Effector memory CD4-positive, alpha-beta T cell (primary cell): ENCODE results near the gene ABCA2.

Experiments
- DNase-seq, 3 donors: peaks; one replicate each; pipeline ENCODE4 v3.0.0-alpha.2; 2020
- H3K27ac ChIP-seq: 2 replicates; pipeline ENCODE4 v1.7.0; 2013; ENCODE audit warnings: mild to moderate bottlenecking, low read length, moderate library complexity; ENCODE audit not compliant: insufficient read depth, poor library complexity, severe bottlenecking
- H3K27me3 ChIP-seq: replicated peaks from 2 replicates; pipeline ENCODE4 v1.7.0; 2013; ENCODE audit warnings: mild to moderate bottlenecking, low read length; ENCODE audit not compliant: insufficient read depth, control insufficient read depth, poor library complexity, severe bottlenecking
- H3K36me3 ChIP-seq: 2 replicates; pipeline ENCODE4 v1.7.0; 2013; ENCODE audit warnings: mild to moderate bottlenecking, low read length, moderate library complexity; ENCODE audit not compliant: control insufficient read depth, insufficient read depth
- H3K4me1 ChIP-seq: 2 replicates; pipeline ENCODE4 v1.7.0; 2013; ENCODE audit warnings: low read length, mild to moderate bottlenecking; ENCODE audit not compliant: control insufficient read depth, insufficient read depth, poor library complexity, severe bottlenecking
- H3K4me3 ChIP-seq: 2 replicates; pipeline ENCODE4 v1.7.0; 2013; ENCODE audit warnings: low read length, low read depth, mild to moderate bottlenecking; ENCODE audit not compliant: insufficient read depth, poor library complexity, severe bottlenecking
- H3K9me3 ChIP-seq: 2 replicates; pipeline ENCODE4 v1.7.0; 2013; ENCODE audit warnings: mild to moderate bottlenecking, low read length, moderate library complexity; ENCODE audit not compliant: control insufficient read depth

Gene ABCA2

GRCh38 chr9:137014776-137015539 is 13.1 kb downstream of the ABCA2 start:
- Histone ChIP-seq H3K4me3 (no peak overlapping the region), H3K9me3 (no peaks in the 10 kb centered on the region), H3K27me3 (no peaks in the 10 kb centered on the region), H3K27ac (no peak overlapping the region), H3K36me3 (peaks cover 61% of the 10 kb centered on the region), H3K4me1 (no peaks in the 10 kb centered on the region)
- no peak for DNase-seq

- Histone ChIP-seq H3K4me1 (no peaks in the 10 kb centered on the region), H3K27me3 (no peaks in the 10 kb centered on the region), H3K9me3 (no peaks in the 10 kb centered on the region), H3K4me3 (no peak overlapping the region), H3K36me3 (peaks cover 68% of the 10 kb centered on the region), H3K27ac (no peak overlapping the region)
- no peak for DNase-seq
Measured at GRCh38 chr9:137014166-137014565, 13.9 kb downstream of the ABCA2 start.

- no peaks in the 10 kb centered on the region for H3K9me3 ChIP-seq
- no peak overlapping the region for H3K4me3 ChIP-seq
Measured at GRCh38 chr9:137013571-137013940, 14.5 kb downstream of the ABCA2 start.

GRCh38 chr9:137012694-137013570 is 15.1 kb downstream of the ABCA2 start:
- Histone ChIP-seq H3K36me3 (peaks cover 72% of the 10 kb centered on the region), H3K4me1 (no peaks in the 10 kb centered on the region), H3K4me3 (no peak overlapping the region), H3K27me3 (no peaks in the 10 kb centered on the region), H3K27ac (no peak overlapping the region), H3K9me3 (no peaks in the 10 kb centered on the region)
- DNase-seq: no peak

More at GRCh38 chr9:137013571-137013940, 14.5 kb downstream of the ABCA2 start:
- H3K4me1 ChIP-seq: no peaks in the 10 kb centered on the region
- H3K27me3 ChIP-seq: no peaks in the 10 kb centered on the region
- H3K36me3 ChIP-seq: peaks cover 68% of the 10 kb centered on the region
- H3K27ac ChIP-seq: no peak overlapping the region
- DNase-seq: no peak

DNA sequence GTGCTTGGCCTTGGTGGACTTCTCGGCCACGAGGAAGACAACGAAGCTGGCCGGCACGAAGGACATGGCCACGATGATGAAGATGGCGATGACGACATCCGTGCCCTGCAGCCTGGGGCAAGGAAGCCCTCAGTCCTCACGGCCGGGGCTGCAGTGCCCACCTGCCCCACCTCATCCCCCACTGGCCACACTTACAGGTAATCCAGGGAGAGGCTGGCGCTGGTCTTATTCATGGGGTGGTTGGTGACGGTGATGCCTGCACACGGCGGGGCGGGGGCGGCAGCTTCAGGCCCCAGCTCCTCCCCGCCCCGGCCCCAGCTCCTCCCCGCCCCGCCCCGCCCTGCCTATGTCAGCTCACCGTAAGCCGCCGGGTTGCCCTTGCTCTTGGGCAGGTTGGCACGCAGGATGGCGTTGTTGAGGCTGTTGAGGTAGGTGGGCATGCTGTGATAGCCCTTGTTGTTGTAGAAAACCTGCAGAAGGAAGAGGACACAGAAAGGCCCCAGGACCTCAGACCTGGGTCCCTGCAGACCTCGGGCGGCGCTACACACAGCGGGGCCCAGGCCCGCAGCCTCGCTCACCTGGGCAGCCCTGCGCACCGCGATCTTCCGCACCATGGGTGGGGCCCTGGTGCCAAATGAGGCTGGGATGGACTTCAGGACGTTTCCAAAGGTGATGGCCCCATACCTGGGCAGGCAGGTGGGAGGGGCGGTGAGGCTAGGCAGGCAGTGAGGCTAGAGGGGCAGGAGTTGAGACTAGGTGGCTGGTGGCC is 15.9 kb downstream of the ABCA2 start:
- no peak overlapping the region for H3K27ac ChIP-seq
- H3K36me3 ChIP-seq: peaks cover 65% of the 10 kb centered on the region
- no peaks in the 10 kb centered on the region for H3K27me3 ChIP-seq
- no peaks in the 10 kb centered on the region for H3K4me1 ChIP-seq
- no peaks in the 10 kb centered on the region for H3K9me3 ChIP-seq
- DNase-seq: no peak
- no peak overlapping the region for H3K4me3 ChIP-seq

DNA sequence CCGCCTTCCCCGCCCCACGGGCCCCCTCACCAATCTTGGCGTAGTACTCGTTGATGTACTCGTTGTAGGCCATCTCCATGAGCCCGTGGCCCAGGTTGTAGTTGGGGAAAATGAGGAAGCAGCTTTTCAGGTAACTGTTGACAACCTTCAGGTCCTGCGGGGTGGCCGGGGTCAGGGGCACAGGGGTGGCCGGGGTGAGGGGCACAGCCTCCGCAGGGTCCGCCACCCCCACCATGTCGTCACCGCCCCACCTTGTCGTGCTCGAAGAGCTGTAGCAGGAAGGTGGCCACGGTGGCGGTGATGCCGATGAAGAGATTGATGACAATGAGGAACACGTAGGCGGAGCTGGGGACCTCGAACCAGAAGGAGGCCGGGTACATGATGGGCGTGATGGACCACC is 16.9 kb downstream of the ABCA2 start:
- Histone ChIP-seq H3K9me3 (no peaks in the 10 kb centered on the region), H3K4me1 (no peaks in the 10 kb centered on the region), H3K27ac (no peak overlapping the region), H3K4me3 (no peak overlapping the region), H3K27me3 (no peaks in the 10 kb centered on the region), H3K36me3 (peaks cover 55% of the 10 kb centered on the region)
- DNase-seq: no peak

DNA sequence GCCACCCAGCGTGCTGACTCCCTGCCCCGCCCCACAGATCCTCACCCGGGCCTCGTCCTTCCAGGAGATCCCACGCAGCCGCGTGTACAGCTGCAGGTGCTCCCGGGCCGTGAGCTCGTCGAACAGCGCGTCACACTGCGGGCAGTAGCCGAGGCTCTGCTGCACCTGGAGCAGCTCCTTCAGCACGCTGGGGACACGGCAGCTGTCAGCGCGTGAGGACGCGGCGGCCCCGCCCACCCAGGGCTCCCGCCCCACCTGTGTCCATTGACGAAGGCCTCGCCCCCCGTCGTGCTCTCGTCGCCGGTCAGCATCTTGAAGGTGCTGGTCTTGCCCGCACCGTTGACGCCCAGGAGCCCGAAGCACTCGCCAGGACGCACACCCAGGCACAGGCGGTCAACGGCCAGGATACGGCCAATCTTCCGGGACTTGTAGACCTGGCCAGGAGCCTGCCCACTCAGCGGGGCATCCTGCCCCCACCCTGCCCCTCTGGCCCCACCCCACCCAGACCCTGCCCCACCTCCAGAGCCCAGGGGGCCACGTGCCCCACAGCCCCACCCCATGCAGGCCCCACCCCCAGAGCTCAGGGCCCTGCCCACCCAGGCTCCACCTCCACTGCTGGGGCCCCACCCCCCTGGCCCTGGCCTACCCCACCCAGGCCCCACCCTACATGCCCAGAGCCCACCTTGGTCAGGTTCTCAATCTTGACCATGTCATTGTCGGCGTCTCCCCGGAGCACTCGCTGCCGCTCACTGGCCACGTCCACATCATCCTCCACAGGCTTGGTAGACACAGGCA is 17.9 kb downstream of the ABCA2 start:
- no peaks in the 10 kb centered on the region for H3K27me3 ChIP-seq
- H3K4me1 ChIP-seq: no peaks in the 10 kb centered on the region
- no peak overlapping the region for H3K4me3 ChIP-seq
- no peak overlapping the region for H3K27ac ChIP-seq
- DNase-seq: no peak
- peaks cover 48% of the 10 kb centered on the region for H3K36me3 ChIP-seq
- no peaks in the 10 kb centered on the region for H3K9me3 ChIP-seq

- Histone ChIP-seq H3K36me3 (peaks cover 38% of the 10 kb centered on the region), H3K4me1 (no peaks in the 10 kb centered on the region), H3K9me3 (no peaks in the 10 kb centered on the region), H3K27me3 (no peaks in the 10 kb centered on the region), H3K27ac (no peak overlapping the region), H3K4me3 (no peak overlapping the region)
- no peak for DNase-seq
Measured at GRCh38 chr9:137009217-137009616, 18.8 kb downstream of the ABCA2 start.

GRCh38 chr9:137008312-137008711 is 19.7 kb downstream of the ABCA2 start:
- no peak overlapping the region for H3K4me3 ChIP-seq
- no peak for DNase-seq
- no peaks in the 10 kb centered on the region for H3K9me3 ChIP-seq
- H3K4me1 ChIP-seq: no peaks in the 10 kb centered on the region
- no peak overlapping the region for H3K27ac ChIP-seq
- H3K27me3 ChIP-seq: no peaks in the 10 kb centered on the region
- peaks cover 29% of the 10 kb centered on the region for H3K36me3 ChIP-seq
